Thyroid gland (tissue), 4 donors: ENCODE measurements around the gene OR5AP2. TPM values are rescaled to one million over a fixed set of nuclear protein-coding genes. Genes with fewer than 3 reads are reported as not detected.
"Not testable (repeated sequence)": the region's sequence is repeated elsewhere in the genome, so short reads cannot be mapped to it uniquely, and the experiment has no call there.

Source experiments
- DNase-seq, 2 donors: peaks; one replicate each; pipeline ENCODE4 v3.0.0-alpha.2; 2019
- H3K27ac ChIP-seq, 3 donors: fragments of 200-600 bp; sonication (generic); 1 replicate in 2 of 3; 2 replicates in 1 of 3; pipeline ENCODE4 v1.5.1; 2016 to 2019; ENCODE audit warnings: mild to moderate bottlenecking in 1 of 3, moderate library complexity in 1 of 3
- H3K27me3 ChIP-seq: fragments of 200-600 bp; sonication (generic); one replicate; pipeline ENCODE4 v1.5.1; 2019
- H3K36me3 ChIP-seq, 2 donors: fragments of 200-600 bp; sonication (generic); one replicate each; pipeline ENCODE4 v1.5.1; 2016 to 2019
- H3K4me1 ChIP-seq, 2 donors: fragments of 200-600 bp; sonication (generic); one replicate each; pipeline ENCODE4 v1.5.1; 2017 to 2019
- H3K4me3 ChIP-seq, 3 donors: fragments of 200-600 bp; sonication (generic); replicated peaks in 1 of 3; 1 replicate in 2 of 3; 2 replicates in 1 of 3; pipeline ENCODE4 v1.5.1; 2016; ENCODE audit warnings: mild to moderate bottlenecking in 1 of 3
- H3K9me3 ChIP-seq: fragments of 200-600 bp; sonication (generic); one replicate; pipeline ENCODE4 v1.5.1; 2017
- CTCF ChIP-seq, 6 experiments: fragments of 200-600 bp in 3 of 6; fragments of 450-650 bp in 3 of 6; sonication (generic) in 3 of 6; IDR thresholded peaks; one replicate each; pipeline ENCODE4 v1.5.1; 2016 to 2019; ENCODE audit warnings: antibody characterized with exemption in 6 of 6, mild to moderate bottlenecking in 2 of 6, inconsistent platforms in 1 of 6, moderate library complexity in 1 of 6
- POLR2A ChIP-seq, 2 donors: fragments of 450-650 bp; IDR thresholded peaks; one replicate each; pipeline ENCODE4 v1.6.1; 2017; ENCODE audit warnings: antibody characterized with exemption in 2 of 2, mild to moderate bottlenecking in 2 of 2, moderate library complexity in 1 of 2
- WGBS, 2 donors: methylation state at CpG; one replicate each; pipeline ENCODE4 v1.1.5; 2017; 5-methylcytosine and 5-hydroxymethylcytosine counted together
- intact Hi-C: fragments of 100-400 bp; cut with DNase I; formaldehyde crosslinking; loops from one replicate; pipeline ENCODE4 v1.15.1; 2023
- small RNA-seq: library from RNA; depleted of rRNA; stranded (forward); fragments of <200 nt; gene quantifications from one replicate; pipeline ENCODE3, GENCODE V24; 2016
- total RNA-seq, 4 donors: library from RNA; depleted of rRNA; stranded (reverse); fragments of >200 nt; gene quantifications; one replicate each; pipeline ENCODE4 v1.2.3, GENCODE V29; 2016

The OR5AP2 gene
- total RNA-seq, 4 donors from 2014 or later: not detected

- intact Hi-C loops: no loop called here
- Histone ChIP-seq H3K27me3 (no peaks in the 10 kb centered on the region), H3K27ac (no peak overlapping the region), H3K9me3 (no peaks in the 10 kb centered on the region), H3K36me3 (no peaks in the 10 kb centered on the region), H3K4me1 (no peaks in the 10 kb centered on the region), H3K4me3 (no peak overlapping the region)
- no peak for TF ChIP-seq POLR2A (IDR thresholded peaks at IDR 0.05)
- TF ChIP-seq CTCF (IDR thresholded peaks at IDR 0.05): peak in 1 of 6 experiments; percentile 26
- 6 to 7% methylated on average over 3 of the region's 3 CpGs for WGBS, 2 donors
- no peak for DNase-seq
Observed at GRCh38 chr11:56624661-56625110, 17.6 kb downstream of the OR5AP2 start.

DNA sequence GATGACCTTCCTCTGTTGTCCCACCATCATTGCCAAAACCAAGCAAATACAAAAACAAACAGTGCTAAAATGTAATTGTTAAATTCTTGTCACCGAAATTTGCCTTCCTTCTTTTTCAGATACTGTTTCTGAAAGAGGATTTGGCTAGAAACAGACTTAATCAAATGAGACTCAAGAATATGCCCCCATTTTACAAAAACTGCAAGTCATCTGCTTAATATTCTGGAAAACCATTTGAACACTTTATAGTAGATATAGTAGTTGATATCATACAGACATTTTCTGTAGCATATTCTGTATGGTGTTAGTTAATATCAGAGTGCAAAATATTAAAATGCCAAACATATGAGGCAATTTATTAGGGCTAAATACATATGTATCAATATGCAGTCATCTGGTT, 31.1 kb downstream of the OR5AP2 start:
- no peak for TF ChIP-seq CTCF (IDR thresholded peaks at IDR 0.05)
- TF ChIP-seq POLR2A (IDR thresholded peaks at IDR 0.05): no peak
- WGBS, 2 donors: 78 to 82% methylated on average over 1 of the region's 1 CpG
- DNase-seq: no peak
- Histone ChIP-seq H3K4me3 (no peak overlapping the region), H3K27ac (no peak overlapping the region), H3K4me1 (no peaks in the 10 kb centered on the region), H3K27me3 (no peaks in the 10 kb centered on the region), H3K36me3 (no peaks in the 10 kb centered on the region), H3K9me3 (no peaks in the 10 kb centered on the region)
- intact Hi-C loops: no loop called here

DNA sequence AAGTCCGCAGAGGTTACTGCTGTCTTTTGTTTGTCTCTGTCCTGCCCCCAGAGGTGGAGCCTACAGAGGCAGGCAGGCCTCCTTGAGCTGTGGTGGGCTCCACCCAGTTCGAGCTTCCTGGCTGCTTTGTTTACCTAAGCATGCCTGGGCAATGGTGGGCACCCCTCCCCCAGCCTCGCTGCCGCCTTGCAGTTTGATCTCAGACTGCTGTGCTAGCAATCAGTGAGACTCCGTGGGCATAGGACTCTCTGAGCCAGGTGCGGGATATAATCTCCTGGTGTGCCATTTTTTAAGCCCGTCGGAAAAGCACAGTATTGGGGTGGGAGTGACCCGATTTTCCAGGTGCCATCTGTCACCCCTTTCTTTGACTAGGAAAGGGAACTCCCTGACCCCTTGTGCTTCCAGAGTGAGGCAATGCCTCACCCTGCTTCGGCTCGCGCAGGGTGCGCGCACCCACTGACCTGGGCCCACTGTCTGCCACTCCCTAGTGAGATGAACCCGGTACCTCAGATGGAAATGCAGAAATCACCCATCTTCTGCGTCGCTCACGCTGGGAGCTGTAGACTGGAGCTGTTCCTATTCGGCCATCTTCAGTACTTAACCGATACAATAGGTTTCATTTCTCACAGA, 50.0 kb downstream of the OR5AP2 start:
- H3K4me1 ChIP-seq, DNase-seq, H3K36me3 ChIP-seq, H3K4me3 ChIP-seq, H3K27ac ChIP-seq, intact Hi-C loops, H3K9me3 ChIP-seq, H3K27me3 ChIP-seq: not testable (repeated sequence)
- 95 to 96% methylated on average over 16 to 19 of the region's 20 CpGs for WGBS, 2 donors

Small RNA genes within 50 kb of the gene (small RNA-seq; reads per million reads assigned to genes)
- not detected for gene AP004245.1

Other genes with a start within 250 kb of the OR5AP2 start
- gene OR5AL1, start 229.7 kb downstream of the OR5AP2 start, total RNA-seq: not detected
- not detected for gene OR5M3, start 169.1 kb downstream of the OR5AP2 start, total RNA-seq
- not detected for gene OR5M8, start 151.1 kb downstream of the OR5AP2 start, total RNA-seq
- not detected for gene OR5M11, start 99.2 kb downstream of the OR5AP2 start, total RNA-seq
- not detected for gene OR5M10, start 64.7 kb downstream of the OR5AP2 start, total RNA-seq
- gene OR5M1, start 27.6 kb downstream of the OR5AP2 start, total RNA-seq: not detected
- gene OR5AR1, start 21.2 kb upstream of the OR5AP2 start, total RNA-seq: not detected
- gene OR9G1, start 56.7 kb upstream of the OR5AP2 start, total RNA-seq: not detected
- not detected for gene OR9G4, start 106.3 kb upstream of the OR5AP2 start, total RNA-seq